HUES64 (cell line): ENCODE results near the gene KCNN1.

Source experiments
- H3K27ac ChIP-seq: 2 replicates; pipeline ENCODE4 v1.7.0; 2013; ENCODE audit warnings: low read depth, low read length, inconsistent platforms
- H3K27me3 ChIP-seq: 2 replicates; pipeline ENCODE4 v1.6.1; 2013; ENCODE audit warnings: mild to moderate bottlenecking, low read length; ENCODE audit not compliant: insufficient read depth
- H3K36me3 ChIP-seq: 2 replicates; pipeline ENCODE4 v1.6.1; 2013; ENCODE audit warnings: mild to moderate bottlenecking, low read length; ENCODE audit not compliant: insufficient read depth
- H3K4me1 ChIP-seq: 2 replicates; pipeline ENCODE4 v1.6.1; 2013; ENCODE audit warnings: mild to moderate bottlenecking, low read length, moderate library complexity; ENCODE audit not compliant: insufficient read depth
- H3K4me3 ChIP-seq: 2 replicates; pipeline ENCODE4 v1.5.1; 2013; ENCODE audit warnings: mild to moderate bottlenecking, low read length, moderate library complexity
- H3K9ac ChIP-seq: 2 replicates; pipeline ENCODE4 v1.6.1; 2013; ENCODE audit warnings: mild to moderate bottlenecking, low read depth, low read length
- H3K9me3 ChIP-seq: 2 replicates; pipeline ENCODE4 v1.6.1; 2013; ENCODE audit warnings: low read depth, low read length; ENCODE audit not compliant: insufficient read depth
- WGBS: fragments of 150-250, 120-280 bp; methylation state at CpG from one replicate; pipeline ENCODE4 v1.1.7; 2013; ENCODE audit warnings: missing lambda C conversion rate; 5-methylcytosine and 5-hydroxymethylcytosine counted together

The KCNN1 gene

GRCh38 chr19:17948514-17948900 is 18.4 kb upstream of the KCNN1 start:
- H3K36me3 ChIP-seq: peaks cover 7% of the 10 kb centered on the region; the same call in 1 of the 2 replicates
- H3K27me3 ChIP-seq: peaks cover 50% of the 10 kb centered on the region
- H3K9ac ChIP-seq: no peak overlapping the region
- H3K4me1 ChIP-seq: peaks cover 13% of the 10 kb centered on the region; the same call in 1 of the 2 replicates
- WGBS: 3% methylated on average over 16 of the region's 16 CpGs
- H3K27ac ChIP-seq: no peak overlapping the region; the same call in 1 of the 2 replicates
- H3K4me3 ChIP-seq: peak overlapping the region; percentile 68
- no peaks in the 10 kb centered on the region for H3K9me3 ChIP-seq

DNA sequence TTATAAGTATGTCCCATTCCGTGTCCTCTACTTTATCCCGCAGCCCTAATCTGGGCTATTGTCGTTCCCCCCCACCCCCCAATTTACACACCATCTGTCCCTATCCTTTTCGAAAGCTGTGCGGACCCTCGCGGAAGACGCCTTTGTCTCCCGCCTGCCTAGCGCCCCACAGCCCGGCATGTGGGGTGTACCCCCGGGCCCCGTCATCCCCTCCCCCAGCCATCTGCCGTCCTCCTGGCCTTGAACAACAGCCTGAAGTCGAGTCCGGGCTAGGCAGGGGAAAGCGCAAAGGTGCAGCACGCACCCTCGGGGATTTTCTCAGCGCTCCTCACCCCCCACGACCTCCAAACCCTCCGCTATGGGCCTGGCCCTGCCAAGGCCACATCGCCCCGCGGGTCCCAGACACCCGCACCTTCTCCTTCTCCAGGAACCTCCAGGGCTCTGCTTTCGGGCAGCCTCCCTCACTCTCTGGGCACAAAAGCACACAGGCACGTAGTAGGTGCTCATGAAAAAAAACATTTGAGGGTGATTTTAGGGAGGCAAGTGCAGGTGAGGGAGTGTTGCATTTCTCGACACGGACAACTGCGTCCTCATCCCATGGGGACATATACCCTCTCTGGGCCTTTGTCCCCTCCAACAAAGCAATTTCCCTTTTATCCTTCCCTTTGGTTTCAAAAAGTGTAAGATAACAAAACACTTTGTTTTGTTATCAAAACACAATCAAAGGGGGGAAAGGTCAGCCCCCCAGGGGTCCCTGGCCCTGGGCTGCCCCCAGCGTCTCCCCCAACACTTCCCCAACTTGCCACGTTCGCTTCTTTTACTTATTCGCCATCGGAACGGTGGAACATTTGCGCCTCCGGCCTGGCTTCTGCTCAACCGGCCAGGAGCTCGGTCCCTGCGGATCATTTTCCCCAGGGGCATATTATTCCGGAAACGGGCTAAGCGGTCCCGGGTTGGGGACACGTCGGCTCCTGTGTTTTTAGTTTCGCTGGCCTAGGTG is 17.7 kb upstream of the KCNN1 start:
- WGBS: 3% methylated on average over 49 of the region's 49 CpGs
- Histone ChIP-seq H3K4me3 (peak overlapping the region; percentile 68), H3K27me3 (peaks cover 58% of the 10 kb centered on the region), H3K4me1 (peaks cover 13% of the 10 kb centered on the region; the same call in 1 of the 2 replicates), H3K36me3 (peaks cover 4% of the 10 kb centered on the region; the same call in 1 of the 2 replicates), H3K9me3 (no peaks in the 10 kb centered on the region), H3K27ac (peak overlapping the region; percentile 36; the same call in 1 of the 2 replicates), H3K9ac (peak overlapping the region; percentile 61; the same call in 1 of the 2 replicates)

GRCh38 chr19:17949956-17950309 is 17.0 kb upstream of the KCNN1 start:
- Histone ChIP-seq H3K27ac (peak overlapping the region; percentile 5; the same call in 1 of the 2 replicates), H3K4me1 (peaks cover 13% of the 10 kb centered on the region; the same call in 1 of the 2 replicates), H3K4me3 (peak overlapping the region; percentile 68), H3K36me3 (peaks cover 1% of the 10 kb centered on the region; the same call in 1 of the 2 replicates), H3K27me3 (peaks cover 61% of the 10 kb centered on the region), H3K9ac (peak overlapping the region; percentile 61; the same call in 1 of the 2 replicates), H3K9me3 (no peaks in the 10 kb centered on the region)
- WGBS: 1% methylated on average over 11 of the region's 11 CpGs

DNA sequence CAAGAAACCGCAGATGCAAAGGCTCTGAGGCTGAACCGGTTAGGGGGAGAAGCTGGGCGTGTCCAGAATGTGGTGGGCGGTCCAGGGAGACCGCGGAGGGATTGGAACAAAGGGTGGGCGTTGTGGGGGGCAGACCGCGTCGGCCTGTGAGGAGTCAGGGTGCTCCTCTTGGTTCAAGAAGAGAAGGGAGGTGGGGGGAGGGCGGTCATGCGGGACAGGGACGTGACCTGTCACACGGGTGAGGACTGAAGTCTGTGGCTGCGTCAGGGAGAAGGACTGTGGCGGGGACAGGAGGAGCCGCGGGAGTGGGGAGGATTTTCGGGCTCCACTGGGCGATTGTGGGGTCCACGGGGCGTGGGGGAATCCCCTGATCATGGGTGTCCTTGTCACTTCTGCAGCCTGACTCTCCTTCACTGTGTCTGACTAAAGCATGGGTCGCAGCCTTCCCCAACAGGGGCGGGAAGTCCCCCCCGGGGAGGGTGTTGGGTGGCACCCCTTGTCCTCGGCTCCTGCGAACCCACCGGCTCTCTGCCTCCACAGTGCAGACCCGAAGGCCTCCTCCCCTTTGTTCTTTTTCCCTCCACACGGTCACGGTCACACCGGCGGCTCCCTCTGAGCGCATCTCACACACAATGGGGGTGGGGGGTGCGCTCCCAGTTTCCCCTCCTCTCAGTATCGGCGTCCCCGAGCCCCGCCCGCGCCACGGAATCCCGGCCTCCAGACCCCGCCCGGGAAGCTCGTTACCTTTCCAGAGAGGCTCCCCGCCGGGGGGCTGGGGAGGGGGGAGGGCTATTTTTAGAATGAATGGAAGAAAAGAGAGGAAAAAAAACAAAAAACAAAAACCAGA is 16.4 kb upstream of the KCNN1 start:
- Histone ChIP-seq H3K4me1 (peaks cover 13% of the 10 kb centered on the region; the same call in 1 of the 2 replicates), H3K27ac (peak overlapping the region; percentile 60; the same call in 1 of the 2 replicates), H3K27me3 (peaks cover 61% of the 10 kb centered on the region), H3K4me3 (peak overlapping the region; percentile 68), H3K9ac (peak overlapping the region; percentile 30; the same call in 1 of the 2 replicates), H3K36me3 (no peaks in the 10 kb centered on the region), H3K9me3 (no peaks in the 10 kb centered on the region)
- 1% methylated on average over 41 of the region's 48 CpGs for WGBS

DNA sequence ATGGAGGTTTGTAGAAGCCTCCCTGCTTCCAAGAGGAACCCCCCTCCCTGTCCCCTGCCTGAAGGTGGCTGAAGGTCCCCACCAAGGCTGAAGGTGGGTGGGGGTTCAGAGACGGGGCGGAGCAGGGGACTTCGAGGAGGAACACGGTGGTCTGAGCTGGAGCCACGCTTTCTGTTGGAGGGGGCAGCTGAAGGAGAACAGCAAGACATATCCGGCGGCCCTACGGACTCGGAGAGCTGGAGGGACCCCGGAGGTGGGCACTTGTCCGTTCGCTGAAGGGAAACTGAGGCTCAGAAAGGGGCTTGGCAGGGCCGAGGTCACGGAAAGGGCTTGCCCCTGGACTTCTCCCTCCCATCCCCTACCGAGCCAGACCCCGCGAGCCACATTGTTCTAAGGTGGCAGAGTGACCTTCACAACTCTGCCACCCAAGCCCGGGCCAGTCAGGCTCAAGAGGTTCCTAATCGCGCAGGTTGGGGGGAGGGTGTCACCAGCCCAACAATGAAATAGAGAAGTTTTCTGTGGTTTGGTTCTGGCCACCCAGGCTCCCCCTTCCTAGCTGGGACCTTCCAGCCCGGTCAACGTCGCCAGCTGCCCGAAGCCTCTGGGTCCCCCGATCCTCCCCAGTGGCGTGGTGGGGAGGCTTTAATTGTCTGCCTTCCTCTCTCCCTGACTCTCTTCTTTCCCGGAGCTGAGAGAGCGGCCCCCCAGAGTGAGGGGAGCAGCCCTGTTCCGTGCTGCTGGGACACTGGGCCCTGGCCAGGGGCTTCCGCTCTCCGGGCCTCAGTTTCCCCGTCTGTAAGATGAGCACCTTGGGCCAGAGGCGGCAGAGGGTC is 15.5 kb upstream of the KCNN1 start:
- peaks cover 13% of the 10 kb centered on the region; the same call in 1 of the 2 replicates for H3K4me1 ChIP-seq
- H3K9me3 ChIP-seq: no peaks in the 10 kb centered on the region
- H3K27me3 ChIP-seq: peaks cover 61% of the 10 kb centered on the region
- H3K9ac ChIP-seq: peak overlapping the region; percentile 30; the same call in 1 of the 2 replicates
- H3K4me3 ChIP-seq: peak overlapping the region; percentile 68
- 1% methylated on average over 33 of the region's 33 CpGs for WGBS
- H3K27ac ChIP-seq: no peak overlapping the region; the same call in 1 of the 2 replicates
- no peaks in the 10 kb centered on the region for H3K36me3 ChIP-seq

- peak overlapping the region; percentile 68 for H3K4me3 ChIP-seq
- no peaks in the 10 kb centered on the region for H3K36me3 ChIP-seq
- H3K4me1 ChIP-seq: peaks cover 9% of the 10 kb centered on the region; the same call in 1 of the 2 replicates
- H3K27me3 ChIP-seq: peaks cover 61% of the 10 kb centered on the region
- no peak overlapping the region; the same call in 1 of the 2 replicates for H3K27ac ChIP-seq
- WGBS: 1% methylated on average over 58 of the region's 68 CpGs
- peak overlapping the region; percentile 35; the same call in 1 of the 2 replicates for H3K9ac ChIP-seq
- H3K9me3 ChIP-seq: no peaks in the 10 kb centered on the region
These were observed 14.6 kb upstream of the KCNN1 start for GRCh38 chr19:17951990-17952976.

DNA sequence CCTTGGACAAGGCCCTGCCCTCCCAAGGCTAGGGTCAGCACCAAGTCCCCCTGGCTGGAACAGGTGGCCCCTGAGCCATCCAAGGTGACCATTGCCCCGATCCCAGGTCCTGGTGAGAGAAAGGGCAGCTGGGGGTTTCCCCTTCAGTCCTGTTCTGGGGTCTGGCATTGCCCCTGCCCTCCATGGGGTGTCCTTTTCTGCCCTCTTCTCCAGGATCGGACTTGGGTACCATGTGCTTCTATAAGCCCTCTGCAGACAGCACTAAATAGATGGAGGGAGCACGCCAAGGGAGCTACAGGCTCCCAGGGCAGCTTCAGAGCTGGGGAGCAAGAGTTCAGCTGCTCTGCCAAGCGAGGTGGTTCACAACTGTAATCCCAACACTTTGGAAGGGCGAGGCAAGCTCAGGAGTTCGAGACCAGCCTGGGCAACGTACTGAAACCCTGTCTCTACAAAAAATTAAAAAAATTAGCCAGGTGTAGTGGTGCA is 13.5 kb upstream of the KCNN1 start:
- Histone ChIP-seq H3K4me3 (peak overlapping the region; percentile 68; the same call in 1 of the 2 replicates), H3K27ac (no peak overlapping the region), H3K36me3 (no peaks in the 10 kb centered on the region), H3K9ac (no peak overlapping the region), H3K9me3 (no peaks in the 10 kb centered on the region), H3K27me3 (peaks cover 61% of the 10 kb centered on the region), H3K4me1 (peaks cover 9% of the 10 kb centered on the region; the same call in 1 of the 2 replicates)
- WGBS: 69% methylated on average over 7 of the region's 7 CpGs

DNA sequence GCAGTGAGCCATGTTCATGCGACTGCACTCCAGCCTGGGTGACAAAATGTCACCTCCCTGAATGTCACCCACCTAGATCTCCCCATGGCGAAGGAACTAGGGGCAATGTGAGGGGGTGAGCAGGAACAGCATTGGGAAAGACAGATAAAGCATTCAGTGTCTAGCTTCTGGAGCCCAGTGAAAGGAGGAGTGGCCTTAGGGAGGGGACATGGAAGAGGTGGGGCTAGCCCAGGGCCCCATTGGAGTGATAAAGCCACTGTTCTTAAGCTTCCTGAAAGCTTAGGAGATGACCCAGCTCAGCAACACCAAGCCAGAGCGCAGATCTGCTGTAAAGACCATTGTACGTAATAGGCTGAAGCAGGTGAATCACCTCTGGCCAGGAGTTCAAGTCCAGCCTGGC is 13.0 kb upstream of the KCNN1 start:
- Histone ChIP-seq H3K9me3 (no peaks in the 10 kb centered on the region), H3K27ac (no peak overlapping the region), H3K4me1 (peaks cover 9% of the 10 kb centered on the region; the same call in 1 of the 2 replicates), H3K4me3 (no peak overlapping the region), H3K36me3 (no peaks in the 10 kb centered on the region), H3K27me3 (peaks cover 57% of the 10 kb centered on the region), H3K9ac (no peak overlapping the region)
- 78% methylated on average over 4 of the region's 4 CpGs for WGBS

DNA sequence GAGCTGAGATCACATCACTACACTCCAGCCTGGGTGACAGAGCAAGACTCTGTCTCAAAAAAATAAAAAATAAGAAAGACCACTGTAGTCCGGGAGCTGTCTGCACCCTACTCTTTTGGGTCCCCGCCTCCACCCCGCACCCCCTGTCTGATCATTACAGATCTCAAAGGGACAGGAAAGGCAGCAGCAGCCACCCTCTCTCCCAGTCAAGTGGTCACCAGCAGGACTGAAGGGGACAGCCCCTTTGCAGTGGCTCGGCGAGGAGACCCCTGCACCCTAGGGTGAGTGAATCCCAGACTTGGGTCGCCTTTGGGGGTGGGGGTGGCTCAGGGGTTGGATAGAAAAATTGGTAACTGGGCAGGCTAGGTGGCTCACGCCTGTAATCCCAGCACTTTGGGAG is 12.5 kb upstream of the KCNN1 start:
- no peak overlapping the region for H3K9ac ChIP-seq
- H3K27me3 ChIP-seq: peaks cover 52% of the 10 kb centered on the region
- H3K36me3 ChIP-seq: no peaks in the 10 kb centered on the region
- H3K4me3 ChIP-seq: no peak overlapping the region
- H3K27ac ChIP-seq: no peak overlapping the region
- no peaks in the 10 kb centered on the region for H3K9me3 ChIP-seq
- H3K4me1 ChIP-seq: peaks cover 9% of the 10 kb centered on the region; the same call in 1 of the 2 replicates
- WGBS: 91% methylated on average over 7 of the region's 7 CpGs
